SK-N-SH (cell line): ENCODE measurements around the gene CACNA2D3. TPM values are rescaled to one million over a fixed set of nuclear protein-coding genes. Genes with fewer than 3 reads are reported as not detected.

Experiments
- CTCF ChIA-PET: fragments of 300-600, 350-600 bp; formaldehyde crosslinking; extraction: SDS; loops from one replicate; lab custom pipeline; 2021; lab: Yijun Ruan, JAX
- POLR2A ChIA-PET: fragments of 350-600 bp; sonication (Branson Sonifier 250); formaldehyde crosslinking; extraction: SDS; loops from one replicate; lab custom pipeline; 2020; ENCODE audit warnings: antibody characterized with exemption, inconsistent platforms; lab: Yijun Ruan, JAX
- DNase-seq: peaks from one replicate; pipeline ENCODE4 v3.0.0; 2012
- H2AFZ ChIP-seq: fragments of 200-600 bp; sonication (generic); 2 replicates; pipeline ENCODE4 v1.8.1; 2016; ENCODE audit warnings: antibody characterized with exemption, mild to moderate bottlenecking, low read depth
- H3F3A ChIP-seq: fragments of 200-600 bp; sonication (generic); replicated peaks from 2 replicates; pipeline ENCODE3; 2016; ENCODE audit warnings: antibody characterized with exemption, mild to moderate bottlenecking; ENCODE audit not compliant: insufficient read depth
- H3K27ac ChIP-seq, 2 experiments: fragments of 200-500 bp in 1 of 2; fragments of 200-600 bp in 1 of 2; sonication (Bioruptor generic) in 1 of 2; sonication (generic), shearing (Covaris generic) in 1 of 2; 2 replicates each; pipeline versions ENCODE4 v1.5.1 to v1.6.1; 2014 to 2016; ENCODE audit warnings: low read depth in 2 of 2, inconsistent platforms in 1 of 2, low read length in 1 of 2, mild to moderate bottlenecking in 1 of 2, mixed read lengths in 1 of 2
- H3K27me3 ChIP-seq: fragments of 200-600 bp; sonication (generic), shearing (Covaris generic); 2 replicates; pipeline ENCODE4 v1.6.1; 2016; ENCODE audit warnings: mixed run types; ENCODE audit not compliant: insufficient read depth
- H3K36me3 ChIP-seq, 2 experiments: fragments of 200-500 bp in 1 of 2; fragments of 200-600 bp in 1 of 2; sonication (Bioruptor generic) in 1 of 2; sonication (generic) in 1 of 2; replicated peaks in 1 of 2; 2 replicates each; pipeline versions ENCODE3 to v1.5.1; 2014 to 2016; ENCODE audit warnings: low read length in 1 of 2, mild to moderate bottlenecking in 1 of 2; ENCODE audit not compliant: insufficient read depth in 2 of 2, control insufficient read depth in 1 of 2
- H3K4me1 ChIP-seq, 2 experiments: fragments of 200-500 bp in 1 of 2; fragments of 200-600 bp in 1 of 2; sonication (Bioruptor generic) in 1 of 2; sonication (generic), shearing (Covaris generic) in 1 of 2; 2 replicates each; pipeline versions ENCODE4 v1.5.1 to v1.6.1; 2014 to 2016; ENCODE audit warnings: low read depth in 1 of 2, low read length in 1 of 2, mixed run types in 1 of 2; ENCODE audit not compliant: insufficient read depth in 2 of 2, control insufficient read depth in 1 of 2
- H3K4me2 ChIP-seq: fragments of 200-600 bp; sonication (generic), shearing (Covaris generic); 2 replicates; pipeline ENCODE4 v1.6.1; 2017; ENCODE audit warnings: mixed run types
- H3K4me3 ChIP-seq, 2 experiments: fragments of 200-500 bp in 1 of 2; fragments of 200-600 bp in 1 of 2; sonication (Bioruptor generic) in 1 of 2; sonication (generic), shearing (Covaris generic) in 1 of 2; 2 replicates each; pipeline versions ENCODE4 v1.5.1 to v1.8.1; 2014 to 2016; ENCODE audit warnings: low read depth in 2 of 2, inconsistent platforms in 1 of 2, low read length in 1 of 2, mild to moderate bottlenecking in 1 of 2, mixed read lengths in 1 of 2, moderate library complexity in 1 of 2
- H3K79me2 ChIP-seq: fragments of 200-600 bp; sonication (generic); 2 replicates; pipeline ENCODE4 v1.8.1; 2017; ENCODE audit warnings: mild to moderate bottlenecking; ENCODE audit not compliant: insufficient read depth
- H3K9ac ChIP-seq: fragments of 200-600 bp; sonication (generic); 2 replicates; pipeline ENCODE4 v1.6.1; 2017; ENCODE audit warnings: mixed run types
- H3K9me2 ChIP-seq: fragments of 200-600 bp; sonication (generic); 2 replicates; pipeline ENCODE4 v1.6.1; 2017; ENCODE audit warnings: mixed run types
- H3K9me3 ChIP-seq: fragments of 200-600 bp; sonication (generic); 2 replicates; pipeline ENCODE4 v1.6.1; 2017; ENCODE audit warnings: mixed run types, mild to moderate bottlenecking, moderate library complexity
- H4K20me1 ChIP-seq: fragments of 200-600 bp; sonication (generic); 2 replicates; pipeline ENCODE4 v1.6.1; 2017; ENCODE audit warnings: mild to moderate bottlenecking, mixed run types; ENCODE audit not compliant: insufficient read depth
- CHD2 ChIP-seq: fragments of 150-350 bp; IDR thresholded peaks from 2 replicates; pipeline ENCODE4 v1.6.1; 2018; ENCODE audit warnings: low read length; ENCODE audit not compliant: partially characterized antibody
- EZH2phosphoT487 ChIP-seq: fragments of 200-600 bp; sonication (generic); IDR thresholded peaks from 2 replicates; pipeline ENCODE4 v1.6.1; 2017; ENCODE audit warnings: low read depth, mixed run types, mild to moderate bottlenecking, antibody characterized with exemption, moderate library complexity, borderline replicate concordance
- FOSL2 ChIP-seq: IDR thresholded peaks from 2 replicates; pipeline ENCODE4 v1.4.0; 2012; ENCODE audit warnings: low read depth, mild to moderate bottlenecking, moderate library complexity, borderline replicate concordance
- FOXJ3 ChIP-seq: sonication (generic); formaldehyde crosslinking; IDR thresholded peaks from 2 replicates; pipeline ENCODE4 v1.5.1; 2020; ENCODE audit warnings: mild to moderate bottlenecking, missing genetic modification reagents
- FOXM1 ChIP-seq: IDR thresholded peaks from 2 replicates; pipeline ENCODE4 v1.4.0; 2012; ENCODE audit warnings: low read depth, mild to moderate bottlenecking
- GABPA ChIP-seq: IDR thresholded peaks from 2 replicates; pipeline ENCODE4 v1.4.0; 2012; ENCODE audit warnings: low read depth, mild to moderate bottlenecking
- IRF3 ChIP-seq: fragments of 150-350 bp; IDR thresholded peaks from 2 replicates; pipeline ENCODE4 v1.6.1; 2016; ENCODE audit warnings: mild to moderate bottlenecking, low read depth, low read length
- JUND ChIP-seq: IDR thresholded peaks from 2 replicates; pipeline ENCODE4 v1.4.0; 2012
- MAX ChIP-seq: IDR thresholded peaks from 2 replicates; pipeline ENCODE4 v1.4.0; 2012; ENCODE audit warnings: low read depth
- POLR2AphosphoS5 ChIP-seq: IDR thresholded peaks from 2 replicates; pipeline ENCODE4 v1.6.1; 2012; ENCODE audit warnings: low read depth, low read length
- RAD21 ChIP-seq: IDR thresholded peaks from 2 replicates; pipeline ENCODE4 v1.6.1; 2012; ENCODE audit warnings: mild to moderate bottlenecking, low read length
- RCOR1 ChIP-seq: fragments of 150-350 bp; IDR thresholded peaks from 2 replicates; pipeline ENCODE4 v1.6.1; 2017; ENCODE audit warnings: antibody characterized with exemption, low read length
- RXRA ChIP-seq: IDR thresholded peaks from 2 replicates; pipeline ENCODE4 v1.4.0; 2012; ENCODE audit warnings: low read depth, mild to moderate bottlenecking, borderline replicate concordance
- SMC3 ChIP-seq: IDR thresholded peaks from 2 replicates; pipeline ENCODE4 v1.6.1; 2012; ENCODE audit warnings: low read depth, low read length, improper control_type of control experiment
- TAF1 ChIP-seq: IDR thresholded peaks from 2 replicates; pipeline ENCODE4 v1.6.1; 2012; ENCODE audit warnings: low read depth, mild to moderate bottlenecking, low read length, moderate library complexity, borderline replicate concordance
- TCF12 ChIP-seq: IDR thresholded peaks from 2 replicates; pipeline ENCODE4 v1.4.0; 2012
- TEAD4 ChIP-seq: IDR thresholded peaks from 2 replicates; pipeline ENCODE4 v1.4.0; 2012; ENCODE audit warnings: mild to moderate bottlenecking, borderline replicate concordance; ENCODE audit not compliant: insufficient read depth
- YY1 ChIP-seq: IDR thresholded peaks from 2 replicates; pipeline ENCODE4 v1.4.0; 2012; ENCODE audit warnings: low read depth, mild to moderate bottlenecking
- ZBTB33 ChIP-seq: IDR thresholded peaks from 2 replicates; pipeline ENCODE4 v1.4.0; 2012; ENCODE audit warnings: low read depth, borderline replicate concordance
- WGBS: methylation state at CpG from one replicate; pipeline ENCODE4 v1.1.6; 2017; ENCODE audit warnings: low lambda C conversion rate; 5-methylcytosine and 5-hydroxymethylcytosine counted together
- polyA plus RNA-seq, 3 experiments: library from polyadenylated mRNA; depleted of rRNA; stranded (reverse); fragments of >200 nt; gene quantifications; 2 replicates each; pipeline ENCODE4 v1.2.3, GENCODE V29; 2012

CACNA2D3 gene
- polyA plus RNA-seq, 1 of the 3 experiments (the other 2 are of a cell fraction), result 0.15 TPM

- TF ChIP-seq TAF1, result no peak
- no peak for TF ChIP-seq FOSL2
- TF ChIP-seq GABPA, result no peak
Observed at GRCh38 chr3:54632834-54633233, 510.5 kb downstream of the CACNA2D3 start (continued).

GRCh38 chr3:54633444-54634121, 511.2 kb downstream of the CACNA2D3 start:
- Histone ChIP-seq H3K9me2 (no peaks in the 10 kb centered on the region), H3K9me3 (no peaks in the 10 kb centered on the region), H2AFZ (no peak overlapping the region), H3K9ac (no peak overlapping the region), H3K4me2 (no peak overlapping the region), H3K27ac (no peak overlapping the region), H3K4me1 (no peaks in the 10 kb centered on the region), H3K27me3 (no peaks in the 10 kb centered on the region), H3K4me3 (no peak overlapping the region), H3F3A (no peaks in the 10 kb centered on the region), H4K20me1 (no peaks in the 10 kb centered on the region), H3K79me2 (no peaks in the 10 kb centered on the region), H3K36me3 (no peaks in the 10 kb centered on the region)
- TF ChIP-seq ZBTB33, result no peak
- no peak for TF ChIP-seq FOXM1
- TF ChIP-seq TEAD4, result no peak
- no peak for TF ChIP-seq JUND
- TF ChIP-seq SMC3, result no peak
- TF ChIP-seq YY1, result no peak
- TF ChIP-seq EZH2phosphoT487, result no peak
- no peak for TF ChIP-seq RAD21
- TF ChIP-seq FOXJ3 (CRISPR knock-in tag), result no peak
- no peak for TF ChIP-seq RXRA
- no peak for TF ChIP-seq TCF12
- no peak for TF ChIP-seq GABPA
- TF ChIP-seq POLR2AphosphoS5, result no peak
- no peak for TF ChIP-seq CHD2
- TF ChIP-seq IRF3, result no peak
- TF ChIP-seq RCOR1, result no peak
- no peak for TF ChIP-seq MAX
- no peak for TF ChIP-seq FOSL2
- 36% methylated on average over 10 of the region's 10 CpGs for WGBS
- no peak for DNase-seq
- ChIA-PET POLR2A (no interaction called here), CTCF (interaction anchor here (0.7 kb wide), 1 partner anchor 9 kb away, joined by 3 read pairs; no protein-coding TSS in a partner anchor)
